Fibroblast of pulmonary artery (primary cell): ENCODE data around the gene CROCC2.

ENCODE experiments used
- DNase-seq: peaks from one replicate; pipeline ENCODE4 v3.0.0-alpha.2; 2010; ENCODE audit warnings: low read depth
- H3K4me3 ChIP-seq: replicated peaks from 2 replicates; pipeline ENCODE4 v1.5.1; 2011; ENCODE audit warnings: low read depth, mild to moderate bottlenecking, control low read depth, low read length, moderate library complexity
- TF ChIP-seq, protein P1 (sequence below): IDR thresholded peaks from 2 replicates; pipeline ENCODE4 v1.5.1; 2011; ENCODE audit warnings: mild to moderate bottlenecking, control low read depth, low read length, inconsistent platforms; ENCODE audit errors: missing control alignments

The CROCC2 gene

DNA sequence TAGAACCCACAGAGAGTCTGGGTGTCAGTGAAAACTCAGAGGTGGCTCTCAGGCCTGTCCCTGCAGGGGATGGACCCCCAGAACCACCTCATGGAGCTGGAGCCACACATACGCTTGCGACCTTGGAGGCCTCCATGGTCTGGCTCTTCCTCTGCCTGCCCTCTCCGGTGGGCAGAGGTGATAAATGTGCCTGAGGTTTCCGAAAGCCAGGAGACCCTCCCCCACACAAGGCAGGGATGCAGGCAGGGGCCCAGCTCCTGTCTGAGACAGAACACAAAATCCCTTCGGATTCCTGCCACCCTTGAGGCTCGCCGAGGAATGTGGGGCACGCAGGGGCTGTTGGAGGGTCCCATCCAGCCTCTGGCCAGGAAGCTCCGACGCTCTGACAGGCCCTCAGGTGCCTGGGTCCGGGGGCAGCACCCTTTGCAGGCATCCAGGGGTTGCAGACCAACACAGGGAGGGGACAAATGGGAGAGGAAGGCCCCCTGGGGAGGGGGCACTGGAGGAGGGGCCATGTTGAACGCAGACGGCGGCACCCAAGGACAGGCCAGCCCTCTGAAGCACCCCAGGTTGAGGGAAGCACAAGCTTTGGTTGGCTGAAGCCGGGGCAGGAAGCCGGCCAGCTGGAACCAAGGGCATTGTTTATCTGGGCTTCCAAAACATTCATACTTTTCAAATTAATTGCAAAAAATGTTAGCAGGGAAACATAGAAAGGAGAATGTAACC is 88.2 kb downstream of the CROCC2 start:
- DNase-seq: no peak
- no peak overlapping the region for H3K4me3 ChIP-seq
- TF ChIP-seq, protein P1, sequence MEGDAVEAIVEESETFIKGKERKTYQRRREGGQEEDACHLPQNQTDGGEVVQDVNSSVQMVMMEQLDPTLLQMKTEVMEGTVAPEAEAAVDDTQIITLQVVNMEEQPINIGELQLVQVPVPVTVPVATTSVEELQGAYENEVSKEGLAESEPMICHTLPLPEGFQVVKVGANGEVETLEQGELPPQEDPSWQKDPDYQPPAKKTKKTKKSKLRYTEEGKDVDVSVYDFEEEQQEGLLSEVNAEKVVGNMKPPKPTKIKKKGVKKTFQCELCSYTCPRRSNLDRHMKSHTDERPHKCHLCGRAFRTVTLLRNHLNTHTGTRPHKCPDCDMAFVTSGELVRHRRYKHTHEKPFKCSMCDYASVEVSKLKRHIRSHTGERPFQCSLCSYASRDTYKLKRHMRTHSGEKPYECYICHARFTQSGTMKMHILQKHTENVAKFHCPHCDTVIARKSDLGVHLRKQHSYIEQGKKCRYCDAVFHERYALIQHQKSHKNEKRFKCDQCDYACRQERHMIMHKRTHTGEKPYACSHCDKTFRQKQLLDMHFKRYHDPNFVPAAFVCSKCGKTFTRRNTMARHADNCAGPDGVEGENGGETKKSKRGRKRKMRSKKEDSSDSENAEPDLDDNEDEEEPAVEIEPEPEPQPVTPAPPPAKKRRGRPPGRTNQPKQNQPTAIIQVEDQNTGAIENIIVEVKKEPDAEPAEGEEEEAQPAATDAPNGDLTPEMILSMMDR: no peak

DNA sequence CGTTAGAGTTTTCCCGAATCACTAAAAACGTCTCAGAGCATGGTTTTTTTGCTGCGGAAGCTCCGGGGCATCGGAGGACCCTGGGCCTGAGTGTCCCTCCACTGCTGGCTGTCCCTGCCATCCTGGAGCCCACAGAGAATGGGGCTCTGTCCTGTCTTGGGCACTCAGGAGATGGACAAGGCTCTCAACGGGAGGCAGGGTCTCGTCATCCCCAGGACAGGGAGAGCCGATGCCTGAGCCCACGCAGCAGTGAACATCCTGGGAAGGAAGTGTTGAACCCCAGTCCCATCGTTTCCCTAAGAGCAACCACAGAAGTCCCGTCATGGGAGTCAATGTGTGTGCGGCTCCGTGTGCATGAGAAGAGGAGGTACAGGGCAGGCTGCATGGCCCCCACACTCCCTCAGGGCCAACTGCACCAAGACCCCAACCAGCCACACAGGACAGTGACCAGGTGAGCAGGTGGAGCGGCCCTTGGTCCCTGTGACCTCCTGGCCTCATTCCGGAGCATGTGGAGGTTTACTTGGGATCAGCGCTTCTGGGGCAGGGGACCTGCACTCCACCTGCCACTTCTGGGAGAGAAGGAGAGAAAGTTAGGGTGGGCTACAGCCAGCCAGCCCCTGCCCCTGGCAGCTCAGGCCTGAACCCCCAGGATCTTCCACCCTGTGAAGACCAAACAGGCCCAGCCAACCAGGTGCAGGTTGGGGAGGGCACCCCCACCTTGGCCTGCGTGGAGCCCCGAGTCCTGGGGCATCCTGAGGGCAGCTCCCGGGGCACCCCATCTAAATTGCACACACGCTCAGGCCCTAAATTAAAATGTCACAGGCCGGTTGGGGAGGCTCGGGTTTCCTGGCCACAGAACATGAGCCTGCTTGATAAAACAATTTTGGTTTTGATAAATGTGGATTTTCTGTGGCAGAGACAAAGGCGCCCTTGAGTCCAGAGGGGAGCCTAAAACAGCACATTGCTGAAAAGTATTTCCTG is 89.2 kb downstream of the CROCC2 start:
- no peak overlapping the region for H3K4me3 ChIP-seq
- TF ChIP-seq, protein P1: no peak
- DNase-seq: no peak

DNA sequence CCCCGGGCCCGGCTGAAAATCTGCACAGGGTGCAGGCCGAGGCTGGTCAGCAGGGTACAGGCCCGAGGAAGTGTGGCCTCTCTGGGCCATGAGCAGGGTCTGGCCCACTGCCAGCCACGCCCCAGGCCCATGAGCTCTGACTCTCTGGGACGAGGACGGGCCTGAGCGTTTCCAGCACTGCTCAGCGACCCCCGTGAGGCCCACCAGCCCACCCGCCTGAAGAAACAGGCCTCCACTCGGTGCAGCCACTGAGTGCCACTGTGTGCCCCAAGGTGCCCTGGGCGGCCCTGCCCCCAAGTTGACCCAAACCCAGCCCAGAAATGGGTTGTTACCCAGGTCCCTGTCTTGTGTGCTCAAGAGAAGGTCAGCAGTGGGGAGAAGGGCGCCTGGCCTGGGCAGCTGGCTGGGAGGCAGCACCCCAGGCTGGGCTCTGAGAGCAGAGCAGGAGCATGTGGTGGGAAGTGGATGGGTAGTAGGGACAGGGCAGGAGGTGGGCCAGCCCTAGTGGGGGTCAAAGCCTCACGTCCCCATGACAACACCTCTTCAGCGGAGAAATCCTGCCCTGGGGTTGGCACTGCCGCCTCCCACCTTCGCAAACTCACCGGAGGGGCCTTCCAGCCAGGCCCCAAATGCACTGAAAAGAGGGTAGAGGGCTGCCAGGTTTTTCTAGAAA is 90.2 kb downstream of the CROCC2 start:
- no peak overlapping the region for H3K4me3 ChIP-seq
- TF ChIP-seq, protein P1: no peak
- no peak for DNase-seq

DNA sequence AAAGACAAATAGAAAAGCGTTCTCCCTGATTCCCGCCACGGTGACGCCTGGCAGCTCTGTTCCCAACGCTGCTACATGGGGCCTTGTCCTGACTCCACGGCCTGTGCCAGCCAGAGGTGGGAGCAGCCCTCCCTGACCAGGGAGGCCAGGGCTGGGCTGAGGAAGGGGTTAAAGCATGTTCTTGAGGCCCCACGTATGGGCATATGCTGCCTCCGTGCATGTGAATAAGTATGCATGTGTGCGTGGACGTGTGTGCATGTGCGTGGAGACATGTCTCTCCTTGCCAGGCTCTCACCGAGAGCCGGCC is 90.7 kb downstream of the CROCC2 start:
- no peak for DNase-seq
- H3K4me3 ChIP-seq: no peak overlapping the region
- TF ChIP-seq, protein P1: no peak

DNA sequence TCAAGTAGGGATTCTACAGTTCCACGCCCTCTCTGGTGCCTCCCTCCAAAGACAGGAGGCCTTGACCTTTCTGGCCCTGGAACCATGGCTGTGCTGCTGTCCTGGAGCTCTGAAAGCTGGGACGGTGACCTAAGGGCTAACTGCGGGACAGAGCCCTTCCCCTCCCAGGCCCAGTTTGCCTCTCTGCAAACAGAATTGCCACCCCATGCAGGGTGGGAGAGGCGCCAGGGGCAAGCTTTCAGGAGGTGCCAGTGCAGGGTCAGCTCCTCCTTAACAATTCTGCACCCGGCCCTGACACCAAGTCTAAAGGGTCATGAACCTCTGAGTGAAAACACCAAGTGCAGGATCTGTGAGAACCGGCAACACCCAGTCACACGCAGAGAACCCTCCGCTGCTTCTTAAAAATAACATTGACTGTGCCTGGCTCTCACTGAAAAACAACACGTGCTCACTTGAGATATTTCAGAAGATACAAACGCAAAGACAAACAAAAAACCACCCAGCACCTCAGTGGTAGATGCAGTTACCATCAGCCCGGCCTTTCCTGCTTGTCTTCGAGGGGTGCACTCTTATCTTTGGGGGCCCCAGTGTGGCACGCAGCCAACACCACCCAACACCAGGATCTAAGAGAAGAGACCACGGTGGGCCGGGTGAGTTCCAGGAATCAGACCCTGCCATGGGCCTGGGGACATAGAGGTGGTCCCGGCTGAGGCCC is 91.2 kb downstream of the CROCC2 start:
- TF ChIP-seq, protein P1: no peak

More for the DNA sequence above, 91.2 kb downstream of the CROCC2 start:
- no peak overlapping the region for H3K4me3 ChIP-seq
- DNase-seq: no peak
